HG03135 (cell line): ENCODE data around the gene BNC2.

ENCODE experiments used
- ATAC-seq: cut with Tn5 transposase; IDR thresholded peaks from one replicate; pipeline ENCODE4 v1.9.1; 2021; ENCODE audit warnings: mild to moderate bottlenecking, moderate library complexity; ENCODE audit not compliant: unreplicated experiment

Gene BNC2

GRCh38 chr9:16681652-16681987, 188.8 kb downstream of the BNC2 start:
- no peak for ATAC-seq

- no peak for ATAC-seq
Measured at GRCh38 chr9:16680975-16681651, 189.4 kb downstream of the BNC2 start.

- no peak for ATAC-seq
Measured at GRCh38 chr9:16680541-16680940, 189.9 kb downstream of the BNC2 start.

GRCh38 chr9:16679327-16679821, 191.1 kb downstream of the BNC2 start:
- no peak for ATAC-seq

GRCh38 chr9:16676519-16676918, 194.0 kb downstream of the BNC2 start:
- ATAC-seq: no peak

- no peak for ATAC-seq
Measured at GRCh38 chr9:16675131-16675530, 195.3 kb downstream of the BNC2 start.

GRCh38 chr9:16673171-16673570, 197.3 kb downstream of the BNC2 start:
- no peak for ATAC-seq

GRCh38 chr9:16672501-16672900, 198.0 kb downstream of the BNC2 start:
- no peak for ATAC-seq

- ATAC-seq: no peak
Measured at GRCh38 chr9:16671591-16672137, 198.8 kb downstream of the BNC2 start.

- ATAC-seq: no peak
Measured at GRCh38 chr9:16670791-16671190, 199.7 kb downstream of the BNC2 start.

- ATAC-seq: no peak
Measured at GRCh38 chr9:16668734-16669295, 201.7 kb downstream of the BNC2 start.

GRCh38 chr9:16664211-16664610, 206.3 kb downstream of the BNC2 start:
- ATAC-seq: no peak

GRCh38 chr9:16661816-16662215, 208.7 kb downstream of the BNC2 start:
- ATAC-seq: no peak

GRCh38 chr9:16659096-16659495, 211.4 kb downstream of the BNC2 start:
- no peak for ATAC-seq

GRCh38 chr9:16656432-16657169, 213.9 kb downstream of the BNC2 start:
- ATAC-seq: no peak

GRCh38 chr9:16654596-16655126, 215.8 kb downstream of the BNC2 start:
- ATAC-seq: no peak

- no peak for ATAC-seq
Measured at GRCh38 chr9:16653491-16654399, 216.7 kb downstream of the BNC2 start.

- ATAC-seq: no peak
Measured at GRCh38 chr9:16652582-16652981, 217.9 kb downstream of the BNC2 start.

GRCh38 chr9:16651446-16651964, 219.0 kb downstream of the BNC2 start:
- no peak for ATAC-seq

GRCh38 chr9:16645970-16646369, 224.5 kb downstream of the BNC2 start:
- no peak for ATAC-seq
